Natural killer cell (primary cell): ENCODE results near the gene OVCH2. TPM values are rescaled to one million over a fixed set of nuclear protein-coding genes. Genes with fewer than 3 reads are reported as not detected.
A peak's percentile ranks its signal among the peaks of the same experiment; 100 is the strongest.

ENCODE experiments used
- ATAC-seq, 3 donors: fragments of 150-1000 bp in 2 of 3; fragments of 200-7000 bp in 1 of 3; cut with Tn5 transposase; 1 replicate in 1 of 3; 2 replicates in 2 of 3; pipeline ENCODE4 v1.10.0; 2021; ENCODE audit warnings: mild to moderate bottlenecking in 2 of 3, moderate library complexity in 2 of 3
- DNase-seq, 2 donors: peaks; one replicate each; pipeline versions ENCODE4 v3.0.0 to v3.0.0-alpha.2; 2013 to 2021; ENCODE audit warnings: mixed read lengths in 1 of 2
- H3K27ac ChIP-seq: one replicate; pipeline ENCODE4 v1.5.1; 2013; ENCODE audit warnings: mild to moderate bottlenecking, low read length
- H3K27me3 ChIP-seq: one replicate; pipeline ENCODE4 v1.6.1; 2013; ENCODE audit warnings: low read length; ENCODE audit not compliant: control insufficient read depth, insufficient read depth
- H3K36me3 ChIP-seq: one replicate; pipeline ENCODE4 v1.6.1; 2013; ENCODE audit warnings: low read length; ENCODE audit not compliant: control insufficient read depth, insufficient read depth
- H3K4me1 ChIP-seq: one replicate; pipeline ENCODE4 v1.6.1; 2013; ENCODE audit warnings: low read length; ENCODE audit not compliant: control insufficient read depth, insufficient read depth
- H3K4me3 ChIP-seq: one replicate; pipeline ENCODE4 v1.5.1; 2013; ENCODE audit warnings: low read length
- H3K9me3 ChIP-seq: one replicate; pipeline ENCODE4 v1.6.1; 2013; ENCODE audit warnings: low read length; ENCODE audit not compliant: control insufficient read depth, insufficient read depth
- H3K27ac Mint-ChIP-seq, 2 donors: one replicate each; pipeline ENCODE4 v1.8.0; 2022; ENCODE audit warnings: mild to moderate bottlenecking in 2 of 2, mixed read lengths in 2 of 2, moderate library complexity in 1 of 2
- H3K27me3 Mint-ChIP-seq, 2 donors: one replicate each; pipeline ENCODE4 v1.8.0; 2022; ENCODE audit warnings: low read depth in 2 of 2, mixed read lengths in 2 of 2
- H3K36me3 Mint-ChIP-seq: one replicate; pipeline ENCODE4 v1.8.0; 2022; ENCODE audit warnings: mixed read lengths
- H3K4me1 Mint-ChIP-seq, 2 donors: one replicate each; pipeline ENCODE4 v1.8.0; 2022; ENCODE audit warnings: mixed read lengths in 2 of 2
- H3K4me3 Mint-ChIP-seq: one replicate; pipeline ENCODE4 v1.8.0; 2022; ENCODE audit warnings: mild to moderate bottlenecking, moderate library complexity, mixed read lengths
- H3K9me3 Mint-ChIP-seq, 2 donors: one replicate each; pipeline ENCODE4 v1.8.0; 2022; ENCODE audit warnings: mixed read lengths in 2 of 2
- CTCF ChIP-seq: fragments of 200-600 bp; IDR thresholded peaks from one replicate; pipeline ENCODE4 v1.8.0; 2022; ENCODE audit warnings: antibody characterized with exemption
- WGBS: methylation state at CpG from one replicate; pipeline ENCODE4 v1.1.7; 2013; ENCODE audit warnings: missing lambda C conversion rate; ENCODE audit not compliant: insufficient coverage; 5-methylcytosine and 5-hydroxymethylcytosine counted together
- intact Hi-C: fragments of 100-400 bp; cut with micrococcal nuclease; formaldehyde crosslinking; loops from one replicate; pipeline ENCODE4 v1.14.2; 2022
- total RNA-seq, 4 donors: library from RNA; stranded (reverse); fragments of 120-200 nt in 1 of 4; gene quantifications; one replicate each; pipeline versions ENCODE4 v1.2.3 to v1.2.4, GENCODE V29; 2013 to 2022

OVCH2 gene
- total RNA-seq, 3 donors from 2014 or later (not counting 1 experiment from before 2014, with no cell fraction given) = not detected

DNA sequence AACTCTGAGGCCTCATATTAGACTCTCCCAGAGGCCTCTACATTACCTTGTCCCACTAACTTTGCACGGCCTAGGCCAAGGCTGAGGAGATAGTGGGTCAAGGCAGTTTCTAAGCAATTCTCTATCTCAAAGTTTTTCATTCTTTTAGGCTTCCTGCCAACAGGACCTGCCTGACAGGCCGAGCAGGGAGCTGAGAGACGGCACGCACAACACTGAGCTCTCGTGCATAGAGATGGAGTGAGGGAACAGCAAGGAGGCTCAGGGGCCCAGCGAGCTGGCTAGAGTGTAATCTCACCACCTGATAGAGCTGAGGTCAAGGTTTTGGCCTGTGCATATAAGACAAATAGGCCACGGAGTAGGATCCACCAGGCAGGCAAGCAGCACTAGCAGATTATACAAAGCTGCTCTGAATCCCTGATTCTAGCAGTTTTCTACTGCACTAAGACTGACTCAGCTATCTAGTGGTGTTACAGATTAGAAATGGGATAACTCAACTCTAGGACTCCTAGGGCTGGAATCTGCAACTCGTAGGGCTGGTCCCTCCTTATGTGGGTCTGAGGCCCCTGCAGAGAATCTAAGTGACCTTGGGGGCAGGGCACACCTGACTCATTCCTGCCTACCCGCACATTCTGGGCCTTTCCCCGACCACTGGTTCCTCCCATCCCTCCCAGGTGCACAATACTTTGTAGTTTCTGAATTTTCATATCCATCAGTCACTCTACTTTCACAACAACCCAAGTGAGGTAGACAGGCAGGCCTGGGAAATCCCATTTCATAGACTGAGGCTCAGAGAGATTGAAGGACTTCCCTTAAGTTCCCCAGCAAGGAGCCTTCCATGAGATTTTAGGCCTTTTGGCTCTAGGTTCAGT is 34.7 kb downstream of the OVCH2 start:
- Histone ChIP-seq H3K27me3 (peaks cover 16% of the 10 kb centered on the region), H3K27ac (no peak overlapping the region), H3K9me3 (no peaks in the 10 kb centered on the region), H3K4me1 (peaks cover 19% of the 10 kb centered on the region), H3K4me3 (no peak overlapping the region), H3K36me3 (no peaks in the 10 kb centered on the region)
- peak overlapping the region; percentile 1 for H3K4me3 Mint-ChIP-seq
- no peak for DNase-seq
- no peaks in the 10 kb centered on the region for H3K9me3 Mint-ChIP-seq
- H3K27me3 Mint-ChIP-seq = peaks cover 34 to 37% of the 10 kb centered on the region in 2 donors
- intact Hi-C loops = no loop called here
- H3K4me1 Mint-ChIP-seq = peaks cover 0 to 14% of the 10 kb centered on the region in 2 donors
- ATAC-seq = no peak
- no peak overlapping the region for H3K27ac Mint-ChIP-seq
- WGBS = 84% methylated on average over 10 of the region's 10 CpGs
- H3K36me3 Mint-ChIP-seq = no peaks in the 10 kb centered on the region
- no peak for TF ChIP-seq CTCF

DNA sequence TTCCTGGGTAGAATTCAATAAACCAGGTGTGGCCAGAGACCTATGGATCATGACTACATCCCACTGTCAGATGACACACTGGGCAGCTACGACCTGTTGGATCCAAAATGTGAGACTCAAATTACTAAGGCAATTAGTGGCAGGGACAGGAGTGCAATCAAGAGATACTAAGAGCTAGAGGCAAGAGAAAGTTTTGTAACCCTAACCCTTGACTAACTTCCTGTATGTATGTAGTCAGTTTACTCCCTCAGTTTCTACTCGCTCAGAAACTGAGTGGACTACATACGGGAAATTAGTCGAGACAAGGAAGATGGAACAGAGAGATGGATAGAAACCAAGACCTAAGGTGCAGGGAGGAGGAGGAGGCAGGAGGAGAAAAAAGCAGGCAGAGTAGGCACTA is 35.6 kb downstream of the OVCH2 start:
- Mint-ChIP-seq H3K9me3 (no peaks in the 10 kb centered on the region), H3K36me3 (no peaks in the 10 kb centered on the region), H3K27me3 (peaks cover 27 to 31% of the 10 kb centered on the region in 2 donors), H3K4me3 (no peak overlapping the region), H3K27ac (no peak overlapping the region), H3K4me1 (peaks cover 0 to 18% of the 10 kb centered on the region in 2 donors)
- H3K27ac ChIP-seq = no peak overlapping the region
- DNase-seq = no peak
- no peak overlapping the region for H3K4me3 ChIP-seq
- peaks cover 21% of the 10 kb centered on the region for H3K4me1 ChIP-seq
- H3K9me3 ChIP-seq = no peaks in the 10 kb centered on the region
- ATAC-seq = no peak
- peaks cover 16% of the 10 kb centered on the region for H3K27me3 ChIP-seq
- intact Hi-C loops = no loop called here
- 79% methylated on average over 4 of the region's 4 CpGs for WGBS
- no peak for TF ChIP-seq CTCF
- no peaks in the 10 kb centered on the region for H3K36me3 ChIP-seq

DNA sequence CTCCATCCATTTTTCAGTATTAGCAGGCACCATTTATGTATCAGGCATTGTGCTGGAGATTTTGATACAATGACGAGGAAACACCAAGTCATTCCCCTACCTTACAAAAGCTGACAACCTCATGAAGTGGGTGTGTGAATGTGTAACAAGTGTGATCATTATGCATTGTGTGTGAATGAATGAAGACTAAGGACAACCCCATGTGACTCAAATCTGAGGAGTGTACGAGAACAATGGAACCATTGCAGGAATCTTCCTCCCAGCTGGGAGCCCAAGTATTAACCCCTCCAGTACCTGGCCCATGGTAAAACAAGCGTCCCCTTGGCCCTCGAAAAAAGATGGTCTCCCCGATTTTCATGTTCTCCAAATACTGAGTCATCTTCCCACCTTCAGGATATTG is 37.4 kb downstream of the OVCH2 start:
- H3K4me3 Mint-ChIP-seq = no peak overlapping the region
- no peak overlapping the region for H3K27ac Mint-ChIP-seq
- H3K4me3 ChIP-seq = no peak overlapping the region
- H3K4me1 ChIP-seq = peaks cover 19% of the 10 kb centered on the region
- DNase-seq = no peak
- intact Hi-C loops = no loop called here
- peaks cover 0 to 14% of the 10 kb centered on the region in 2 donors for H3K4me1 Mint-ChIP-seq
- no peak for ATAC-seq
- no peaks in the 10 kb centered on the region for H3K36me3 Mint-ChIP-seq
- H3K27me3 Mint-ChIP-seq = peaks cover 12 to 17% of the 10 kb centered on the region in 2 donors
- TF ChIP-seq CTCF = no peak
- H3K9me3 Mint-ChIP-seq = no peaks in the 10 kb centered on the region
- H3K27me3 ChIP-seq = peaks cover 8% of the 10 kb centered on the region
- WGBS = 90% methylated on average over 2 of the region's 5 CpGs
- no peaks in the 10 kb centered on the region for H3K36me3 ChIP-seq
- H3K27ac ChIP-seq = no peak overlapping the region
- H3K9me3 ChIP-seq = no peaks in the 10 kb centered on the region
